K562 (cell line): ENCODE results near the gene C11orf91. TPM values are rescaled to one million over a fixed set of nuclear protein-coding genes. Genes with fewer than 3 reads are reported as not detected.

Source experiments
- ATF4 ChIP-seq: fragments of 450-650 bp; formaldehyde crosslinking; IDR thresholded peaks from 2 replicates; pipeline ENCODE4 v1.4.0; 2022; ENCODE audit warnings: mild to moderate bottlenecking, moderate library complexity
- CLOCK ChIP-seq: fragments of 250-450 bp; sonication (Bioruptor Pico); IDR thresholded peaks from 2 replicates; pipeline ENCODE4 v1.4.0; 2020; ENCODE audit warnings: mild to moderate bottlenecking, moderate library complexity, borderline replicate concordance
- MYNN ChIP-seq, 2 experiments: sonication (generic); formaldehyde crosslinking in 1 of 2; IDR thresholded peaks; 2 replicates each; pipeline versions ENCODE4 v1.5.0 to v1.6.1; 2016 to 2020; ENCODE audit warnings: antibody characterized with exemption in 1 of 2, missing genetic modification reagents in 1 of 2
- NKRF ChIP-seq: fragments of 450-650 bp; IDR thresholded peaks from 2 replicates; pipeline ENCODE4 v1.6.1; 2016; ENCODE audit warnings: borderline replicate concordance
- RREB1 ChIP-seq: fragments of 250-450 bp; sonication (Bioruptor Pico); IDR thresholded peaks from 2 replicates; pipeline ENCODE4 v1.4.0; 2020
- SNIP1 ChIP-seq: fragments of 450-650 bp; IDR thresholded peaks from 2 replicates; pipeline ENCODE4 v1.7.1; 2017; ENCODE audit warnings: low read depth, mild to moderate bottlenecking
- ZBTB43 ChIP-seq: sonication (generic); formaldehyde crosslinking; IDR thresholded peaks from 2 replicates; pipeline ENCODE4 v1.8.0; 2023; ENCODE audit warnings: mild to moderate bottlenecking, missing genetic modification reagents
- ZHX1 ChIP-seq: fragments of 150-350 bp; conservative IDR thresholded peaks from 2 replicates; pipeline ENCODE4 v1.6.1; 2014; ENCODE audit warnings: low read length
- ZNF507 ChIP-seq: conservative IDR thresholded peaks from 2 replicates; pipeline ENCODE4 v1.6.1; 2017; ENCODE audit warnings: missing genetic modification characterization, missing compliant biosample characterization
- ZNF511 ChIP-seq: sonication (generic); formaldehyde crosslinking; IDR thresholded peaks from 2 replicates; pipeline ENCODE4 v1.8.0; 2022; ENCODE audit warnings: mild to moderate bottlenecking, missing genetic modification reagents
- polyA plus RNA-seq, 8 experiments: library from polyadenylated mRNA; depleted of rRNA in 4 of 8; stranded (reverse) in 5 of 8; unstranded in 3 of 8; fragments of >200 nt; fragmentation: Nextera tagmentation in 2 of 8; fragmentation: Illumina TruSeq in 1 of 8; extraction: Ambion mirVana in 2 of 8; extraction: Trizol in 1 of 8; gene quantifications; 2 replicates each; pipeline versions ENCODE4 v1.2.1 to v1.2.3, GENCODE V29; 2011 to 2014; ENCODE audit warnings: inconsistent platforms in 1 of 8, missing spikeins in 1 of 8
- total RNA-seq, 7 experiments: library from RNA; depleted of rRNA in 6 of 7; stranded (reverse); fragments of >200 nt in 6 of 7; fragmentation: Illumina TruSeq in 2 of 7; extraction: Trizol in 2 of 7; gene quantifications; 2 replicates each; pipeline versions ENCODE4 v1.2.1 to v1.2.3, GENCODE V29; 2011 to 2021; ENCODE audit warnings: low replicate concordance in 1 of 7

C11orf91 gene
- total and polyA plus RNA-seq, 9 of the 15 experiments (the other 6 are each of a cell fraction or from before 2014, with no cell fraction given) = not detected

- TF ChIP-seq ZBTB43 (no peak), ZHX1 (no peak), NKRF (no peak), SNIP1 (no peak), ZNF511 (CRISPR knock-in tag) (no peak), CLOCK (CRISPR knock-in tag) (no peak), RREB1 (CRISPR knock-in tag) (no peak), ATF4 (CRISPR knock-in tag) (no peak), MYNN (IDR thresholded peaks at IDR 0.05) (peak; percentile 51; the same call in 1 of the 2 replicates), MYNN (CRISPR knock-in tag; IDR thresholded peaks at IDR 0.05) (no peak), ZNF507 (no peak)
Measured at GRCh38 chr11:33737362-33737821, 36.8 kb upstream of the C11orf91 start (continued).
